HepG2 (cell line): ENCODE measurements around the gene GRIK3. TPM values are rescaled to one million over a fixed set of nuclear protein-coding genes. Genes with fewer than 3 reads are reported as not detected.

Experiments used
- ATAC-seq: fragments of 200-7000 bp; cut with Tn5 transposase; 3 replicates; pipeline ENCODE4 v1.9.1; 2020; ENCODE audit warnings: mild to moderate bottlenecking, moderate library complexity
- BruUV-seq: library from RNA; stranded (reverse); fragments of 400-500 nt; replicated peaks from 2 replicates; lab custom pipeline; 2021; lab: Mats Ljungman, UMichigan
- CTCF ChIA-PET: fragments of 300-600 bp; formaldehyde crosslinking; extraction: SDS; loops from one replicate; lab custom pipeline; 2021; ENCODE audit warnings: low total read pairs, inconsistent platforms, low intra/inter-chr PET ratio; lab: Yijun Ruan, JAX
- POLR2A ChIA-PET: fragments of 350-600 bp; sonication (Branson Sonifier 250); formaldehyde crosslinking; loops from one replicate; lab custom pipeline; 2020; ENCODE audit warnings: antibody characterized with exemption, inconsistent platforms; lab: Yijun Ruan, JAX
- DNase-seq: peaks from one replicate; pipeline ENCODE4 v3.0.0-alpha.2; 2015; ENCODE audit warnings: low spot score
- FAIRE-seq: peaks from 3 replicates; lab custom pipeline; 2011; peaks lifted over from hg19 to GRCh38; lab: Jason Lieb, UNC
- H2AFZ ChIP-seq: one replicate; pipeline ENCODE4 v1.6.1; 2011; ENCODE audit warnings: low read length, inconsistent platforms
- H3K27ac ChIP-seq: fragments of 300-600 bp; 3 replicates; pipeline ENCODE4 v1.8.0; 2011; ENCODE audit warnings: mixed run types, mild to moderate bottlenecking, mixed read lengths, low read length, inconsistent platforms; ENCODE audit not compliant: insufficient read depth; ENCODE audit errors: extremely low read length
- H3K27me3 ChIP-seq, 2 experiments: fragments of 200-600 bp in 1 of 2; 2 replicates in 1 of 2; 3 replicates in 1 of 2; pipeline versions ENCODE4 v1.6.0 to v1.8.0; 2011; ENCODE audit warnings: low read length in 2 of 2, mild to moderate bottlenecking in 2 of 2, moderate library complexity in 2 of 2, inconsistent platforms in 1 of 2; ENCODE audit not compliant: insufficient read depth in 2 of 2, control insufficient read depth in 1 of 2
- H3K36me3 ChIP-seq, 2 experiments: fragments of 200-600 bp in 1 of 2; replicated peaks in 1 of 2; 2 replicates in 1 of 2; 3 replicates in 1 of 2; pipeline versions ENCODE4 v1.5.1 to v1.8.0; 2011; ENCODE audit warnings: low read length in 2 of 2, inconsistent platforms in 1 of 2; ENCODE audit not compliant: insufficient read depth in 2 of 2, control insufficient read depth in 1 of 2
- H3K4me1 ChIP-seq: 2 replicates; pipeline ENCODE4 v1.5.1; 2012; ENCODE audit warnings: low read length, inconsistent platforms; ENCODE audit not compliant: insufficient read depth
- H3K4me2 ChIP-seq: 2 replicates; pipeline ENCODE4 v1.6.0; 2011; ENCODE audit warnings: low read depth, low read length, inconsistent platforms
- H3K4me3 ChIP-seq, 3 experiments: fragments of 200-600 bp in 1 of 3; sonication (generic), shearing (Covaris generic) in 1 of 3; replicated peaks in 1 of 3; 2 replicates each; pipeline ENCODE4 v1.5.1; 2011 to 2016; ENCODE audit warnings: low read length in 3 of 3, inconsistent platforms in 2 of 3, low read depth in 2 of 3, mild to moderate bottlenecking in 2 of 3, control low read depth in 1 of 3, mixed read lengths in 1 of 3; ENCODE audit not compliant: insufficient read depth in 1 of 3
- H3K79me2 ChIP-seq: one replicate; pipeline ENCODE4 v1.6.1; 2011; ENCODE audit warnings: low read length, inconsistent platforms; ENCODE audit not compliant: insufficient read depth
- H3K9ac ChIP-seq: 2 replicates; pipeline ENCODE4 v1.6.0; 2011; ENCODE audit warnings: mild to moderate bottlenecking, low read depth, low read length, inconsistent platforms; ENCODE audit not compliant: insufficient read depth
- H3K9me3 ChIP-seq: 2 replicates; pipeline ENCODE4 v1.5.1; 2012; ENCODE audit warnings: mild to moderate bottlenecking, low read length
- H4K20me1 ChIP-seq: 2 replicates; pipeline ENCODE4 v1.6.0; 2011; ENCODE audit warnings: inconsistent platforms, mild to moderate bottlenecking, low read length, moderate library complexity; ENCODE audit not compliant: insufficient read depth
- CREBL2 ChIP-seq: sonication (generic); formaldehyde crosslinking; IDR thresholded peaks from 2 replicates; pipeline ENCODE4 v1.8.1; 2023; ENCODE audit warnings: missing genetic modification reagents, mild to moderate bottlenecking, borderline replicate concordance
- DBP ChIP-seq: sonication (generic); formaldehyde crosslinking; IDR thresholded peaks from 2 replicates; pipeline ENCODE4 v1.4.0; 2020; ENCODE audit warnings: missing genetic modification reagents; ENCODE audit errors: not compliant biosample characterization
- FOXC1 ChIP-seq: sonication (generic); formaldehyde crosslinking; IDR thresholded peaks from 2 replicates; pipeline ENCODE4 v1.8.0; 2022; ENCODE audit warnings: mild to moderate bottlenecking, missing genetic modification reagents, borderline replicate concordance
- GTF2F1 ChIP-seq: fragments of 150-350 bp; IDR thresholded peaks from 2 replicates; pipeline ENCODE4 v1.6.1; 2014; ENCODE audit warnings: low read length
- HES4 ChIP-seq: sonication (generic); formaldehyde crosslinking; IDR thresholded peaks from 2 replicates; pipeline ENCODE4 v1.9.0; 2021; ENCODE audit warnings: mild to moderate bottlenecking, missing genetic modification reagents, borderline replicate concordance
- JDP2 ChIP-seq: sonication (generic); formaldehyde crosslinking; IDR thresholded peaks from 2 replicates; pipeline ENCODE4 v1.8.1; 2022; ENCODE audit warnings: missing genetic modification reagents, borderline replicate concordance
- MATR3 ChIP-seq: sonication (generic); formaldehyde crosslinking; IDR thresholded peaks from 2 replicates; pipeline ENCODE4 v1.4.0; 2020; ENCODE audit warnings: missing genetic modification reagents
- MTF1 ChIP-seq: sonication (generic); formaldehyde crosslinking; IDR thresholded peaks from 2 replicates; pipeline ENCODE4 v1.5.0; 2020; ENCODE audit warnings: missing genetic modification reagents
- NFIB ChIP-seq: sonication (generic); formaldehyde crosslinking; IDR thresholded peaks from 2 replicates; pipeline ENCODE4 v1.9.0; 2021; ENCODE audit warnings: missing genetic modification reagents, mild to moderate bottlenecking, borderline replicate concordance
- PHF5A ChIP-seq: IDR thresholded peaks from one replicate; pipeline ENCODE4 v1.6.1; 2018; ENCODE audit warnings: low read depth, missing genetic modification reagents; ENCODE audit not compliant: unreplicated experiment
- POLR2AphosphoS2 ChIP-seq: IDR thresholded peaks from 2 replicates; pipeline ENCODE4 v1.6.1; 2011; ENCODE audit warnings: low read depth, low read length, improper control_type of control experiment
- RARA ChIP-seq: IDR thresholded peaks from 2 replicates; pipeline ENCODE4 v1.6.1; 2016; ENCODE audit warnings: missing genetic modification reagents, missing compliant biosample characterization
- ZNF138 ChIP-seq: sonication (generic); formaldehyde crosslinking; IDR thresholded peaks from 2 replicates; pipeline ENCODE4 v1.5.0; 2020; ENCODE audit warnings: mild to moderate bottlenecking, low read depth, missing genetic modification reagents
- ZNF160 ChIP-seq: sonication (generic); formaldehyde crosslinking; IDR thresholded peaks from 2 replicates; pipeline ENCODE4 v1.8.0; 2022; ENCODE audit warnings: mild to moderate bottlenecking, inconsistent platforms, missing genetic modification reagents
- ZNF282 ChIP-seq: fragments of 450-650 bp; IDR thresholded peaks from 2 replicates; pipeline ENCODE4 v1.6.1; 2018; ENCODE audit not compliant: partially characterized antibody
- ZNF30 ChIP-seq: sonication (generic); formaldehyde crosslinking; IDR thresholded peaks from 2 replicates; pipeline ENCODE4 v1.5.0; 2020; ENCODE audit warnings: mild to moderate bottlenecking, missing genetic modification reagents
- ZNF431 ChIP-seq: sonication (generic); formaldehyde crosslinking; IDR thresholded peaks from 2 replicates; pipeline ENCODE4 v1.9.0; 2022; ENCODE audit warnings: missing genetic modification reagents, low read depth, mild to moderate bottlenecking, borderline replicate concordance
- ZNF691 ChIP-seq: sonication (generic); formaldehyde crosslinking; IDR thresholded peaks from 2 replicates; pipeline ENCODE4 v1.4.0; 2020; ENCODE audit warnings: missing genetic modification reagents, low read depth, mild to moderate bottlenecking, borderline replicate concordance
- ZSCAN29 ChIP-seq: sonication (generic); formaldehyde crosslinking; conservative IDR thresholded peaks from 2 replicates; pipeline ENCODE4 v1.4.0; 2020; ENCODE audit warnings: mild to moderate bottlenecking, missing genetic modification reagents
- WGBS: methylation state at CpG from one replicate; pipeline ENCODE4 v1.1.6; 2017; ENCODE audit warnings: low lambda C conversion rate; 5-methylcytosine and 5-hydroxymethylcytosine counted together
- in situ Hi-C: cut with HindIII; loops from 2 replicates; pipeline ENCODE4 v1.10.0; 2017; ENCODE audit warnings: low pct_unique_long_range_greater_than_20kb; ENCODE audit not compliant: extremely low pct_ligation_motif_present
- intact Hi-C: fragments of 100-400 bp; cut with micrococcal nuclease; formaldehyde crosslinking; loops from one replicate; pipeline ENCODE4 v1.10.0; 2022; ENCODE audit not compliant: unreplicated experiment
- polyA plus RNA-seq, 8 experiments: library from polyadenylated mRNA; depleted of rRNA in 3 of 8; stranded (reverse) in 7 of 8; unstranded in 1 of 8; fragments of >200 nt; fragmentation: Illumina TruSeq in 4 of 8; extraction: Trizol in 4 of 8; gene quantifications; 2 replicates each; pipeline versions ENCODE4 v1.2.1 to v1.2.3, GENCODE V29; 2011 to 2016; ENCODE audit warnings: low read depth in 4 of 8, missing spikeins in 1 of 8, mixed read lengths in 1 of 8; ENCODE audit not compliant: insufficient read depth in 1 of 8
- total RNA-seq, 5 experiments: library from RNA; depleted of rRNA; stranded (reverse); fragments of >200 nt; fragmentation: Illumina TruSeq; extraction: Trizol; gene quantifications; 2 replicates each; pipeline ENCODE4 v1.2.3, GENCODE V29; 2016; ENCODE audit warnings: low read depth in 1 of 5

The GRIK3 gene
- total and polyA plus RNA-seq, 2 of the 13 experiments (the other 11 are each of a cell fraction or from before 2014, with no cell fraction given): not detected

GRCh38 chr1:37006132-37006868 is 28.0 kb downstream of the GRIK3 start:
- no peak for ATAC-seq
- no peak overlapping the region for H3K9ac ChIP-seq
- no TSS peak for BruUV-seq
- WGBS: 9% methylated on average over 7 of the region's 11 CpGs
- H4K20me1 ChIP-seq: no peaks in the 10 kb centered on the region
- H3K4me1 ChIP-seq: no peaks in the 10 kb centered on the region
- H3K36me3 ChIP-seq: no peaks in the 10 kb centered on the region
- intact Hi-C loops: no loop called here
- CTCF ChIA-PET: no interaction called here
- no peaks in the 10 kb centered on the region for H3K9me3 ChIP-seq
- H3K27ac ChIP-seq: no peak overlapping the region
- H2AFZ ChIP-seq: no peak overlapping the region
- no peak for TF ChIP-seq MATR3 (CRISPR knock-in tag)
- no peak for TF ChIP-seq GTF2F1
- no peak for TF ChIP-seq ZSCAN29
- no peak for TF ChIP-seq RARA (CRISPR knock-in tag)
- TF ChIP-seq NFIB (CRISPR knock-in tag): no peak
- no peak for TF ChIP-seq FOXC1
- TF ChIP-seq MTF1 (CRISPR knock-in tag): no peak
- in situ Hi-C loops: no loop called here
- H3K4me3 ChIP-seq: no peak overlapping the region
- H3K79me2 ChIP-seq: no peaks in the 10 kb centered on the region
- no peak for DNase-seq
- POLR2A ChIA-PET: no interaction called here
- no peak for FAIRE-seq
- no peak overlapping the region for H3K4me2 ChIP-seq
- H3K27me3 ChIP-seq: no peaks in the 10 kb centered on the region

GRCh38 chr1:37002898-37003297 is 31.4 kb downstream of the GRIK3 start:
- no peak for FAIRE-seq
- Histone ChIP-seq H3K36me3 (no peaks in the 10 kb centered on the region), H3K27ac (no peak overlapping the region), H2AFZ (no peak overlapping the region), H3K79me2 (no peaks in the 10 kb centered on the region), H4K20me1 (no peaks in the 10 kb centered on the region), H3K4me1 (no peaks in the 10 kb centered on the region), H3K4me3 (no peak overlapping the region), H3K27me3 (no peaks in the 10 kb centered on the region), H3K9me3 (no peaks in the 10 kb centered on the region), H3K4me2 (no peak overlapping the region), H3K9ac (no peak overlapping the region)
- ChIA-PET CTCF (no interaction called here), POLR2A (no interaction called here)
- no peak for DNase-seq
- 3% methylated on average over 3 of the region's 3 CpGs for WGBS
- in situ Hi-C loops (no loop called here), intact Hi-C loops (no loop called here)
- no peak for ATAC-seq
- BruUV-seq: no TSS peak
- TF ChIP-seq POLR2AphosphoS2 (no peak), ZNF431 (no peak), ZNF138 (CRISPR knock-in tag) (no peak), ZNF30 (CRISPR knock-in tag) (no peak), ZNF282 (no peak), HES4 (CRISPR knock-in tag) (no peak), ZNF691 (CRISPR knock-in tag) (no peak), PHF5A (CRISPR knock-in tag) (no peak), DBP (CRISPR knock-in tag) (no peak), JDP2 (CRISPR knock-in tag) (no peak), CREBL2 (no peak), ZNF160 (no peak)
